IMR-90 (cell line): Measurements from ENCODE around the gene MOB1A. TPM values are rescaled to one million over a fixed set of nuclear protein-coding genes. Genes with fewer than 3 reads are reported as not detected.

ENCODE experiments used
- ATAC-seq: fragments of 200-7000 bp; cut with Tn5 transposase; 2 replicates; pipeline ENCODE4 v1.9.1; 2020; ENCODE audit warnings: low read depth, mild to moderate bottlenecking, moderate library complexity
- BruUV-seq: library from RNA; stranded (reverse); fragments of 400-500 nt; replicated peaks from 2 replicates; lab custom pipeline; 2021; lab: Mats Ljungman, UMichigan
- CTCF ChIA-PET: fragments of 300-600 bp; formaldehyde crosslinking; extraction: SDS; loops from one replicate; lab custom pipeline; 2021; ENCODE audit warnings: antibody characterized with exemption; lab: Yijun Ruan, JAX
- POLR2A ChIA-PET: fragments of 300-600 bp; sonication (Branson Sonifier 250); formaldehyde crosslinking; loops from one replicate; lab custom pipeline; 2022; ENCODE audit warnings: antibody characterized with exemption; ENCODE audit not compliant: unreplicated experiment; lab: Charles Lee
- DNase-seq: peaks from one replicate; pipeline ENCODE4 v3.0.0; 2013
- H2AFZ ChIP-seq: replicated peaks from 2 replicates; pipeline ENCODE3; 2013; ENCODE audit warnings: low read length, mild to moderate bottlenecking; ENCODE audit not compliant: poor library complexity
- H2AK5ac ChIP-seq: 2 replicates; pipeline ENCODE4 v1.6.1; 2013; ENCODE audit warnings: low read depth, low read length, inconsistent platforms
- H2AK9ac ChIP-seq: replicated peaks from 2 replicates; pipeline ENCODE3; 2013; ENCODE audit warnings: mild to moderate bottlenecking, low read depth, low read length, moderate library complexity; ENCODE audit not compliant: poor library complexity
- H2BK120ac ChIP-seq: 2 replicates; pipeline ENCODE4 v1.6.1; 2013; ENCODE audit warnings: low read depth, low read length, inconsistent platforms
- H2BK15ac ChIP-seq: 3 replicates; pipeline ENCODE4 v1.6.1; 2013; ENCODE audit warnings: low read depth, low read length, inconsistent platforms
- H2BK20ac ChIP-seq: 2 replicates; pipeline ENCODE4 v1.6.1; 2013; ENCODE audit warnings: low read depth, mild to moderate bottlenecking, inconsistent platforms, low read length, moderate library complexity
- H2BK5ac ChIP-seq: 2 replicates; pipeline ENCODE4 v1.6.1; 2013; ENCODE audit warnings: mild to moderate bottlenecking, low read depth, low read length, inconsistent platforms; ENCODE audit not compliant: poor library complexity, severe bottlenecking
- H3K14ac ChIP-seq: replicated peaks from 2 replicates; pipeline ENCODE4 v1.6.1; 2013; ENCODE audit warnings: low read depth, low read length, inconsistent platforms
- H3K18ac ChIP-seq: 2 replicates; pipeline ENCODE4 v1.6.1; 2013; ENCODE audit warnings: low read depth, low read length, control low read depth
- H3K23ac ChIP-seq: 2 replicates; pipeline ENCODE4 v1.6.1; 2013; ENCODE audit warnings: low read depth, low read length, inconsistent platforms
- H3K27ac ChIP-seq: 2 replicates; pipeline ENCODE4 v1.5.1; 2013; ENCODE audit warnings: mild to moderate bottlenecking, control low read depth, low read length; ENCODE audit not compliant: insufficient read depth
- H3K27me3 ChIP-seq: 2 replicates; pipeline ENCODE4 v1.6.1; 2013; ENCODE audit warnings: low read length; ENCODE audit not compliant: control insufficient read depth, insufficient read depth
- H3K36me3 ChIP-seq: 2 replicates; pipeline ENCODE4 v1.6.1; 2013; ENCODE audit warnings: low read length, mixed read lengths; ENCODE audit not compliant: control insufficient read depth, insufficient read depth
- H3K4ac ChIP-seq: 2 replicates; pipeline ENCODE4 v1.6.1; 2013; ENCODE audit warnings: low read depth, low read length, inconsistent platforms
- H3K4me1 ChIP-seq: 2 replicates; pipeline ENCODE4 v1.6.1; 2013; ENCODE audit warnings: low read length, mixed read lengths; ENCODE audit not compliant: control insufficient read depth, insufficient read depth
- H3K4me2 ChIP-seq: 2 replicates; pipeline ENCODE4 v1.6.1; 2013; ENCODE audit warnings: low read depth, mild to moderate bottlenecking, control low read depth, low read length, moderate library complexity
- H3K4me3 ChIP-seq: 2 replicates; pipeline ENCODE4 v1.5.1; 2013; ENCODE audit warnings: low read depth, mild to moderate bottlenecking, control low read depth, low read length, moderate library complexity; ENCODE audit not compliant: insufficient read depth
- H3K56ac ChIP-seq: 2 replicates; pipeline ENCODE4 v1.6.1; 2013; ENCODE audit warnings: low read length, inconsistent platforms; ENCODE audit not compliant: insufficient read depth; ENCODE audit errors: extremely low read depth
- H3K79me1 ChIP-seq, 2 experiments: 2 replicates each; pipeline ENCODE4 v1.6.1; 2013; ENCODE audit warnings: low read length in 2 of 2, inconsistent platforms in 1 of 2, low read depth in 1 of 2
- H3K9ac ChIP-seq: 2 replicates; pipeline ENCODE4 v1.6.1; 2013; ENCODE audit warnings: low read depth, low read length, control low read depth
- H3K9me1 ChIP-seq: 2 replicates; pipeline ENCODE4 v1.6.1; 2013; ENCODE audit warnings: low read length, inconsistent platforms; ENCODE audit not compliant: insufficient read depth
- H3K9me3 ChIP-seq: 2 replicates; pipeline ENCODE4 v1.6.1; 2013; ENCODE audit warnings: low read length; ENCODE audit not compliant: control insufficient read depth, insufficient read depth
- H4K20me1 ChIP-seq: 2 replicates; pipeline ENCODE4 v1.6.1; 2013; ENCODE audit warnings: low read length, inconsistent platforms; ENCODE audit not compliant: insufficient read depth
- H4K5ac ChIP-seq: 2 replicates; pipeline ENCODE4 v1.6.1; 2013; ENCODE audit warnings: mild to moderate bottlenecking, low read depth, low read length, control low read depth
- H4K8ac ChIP-seq, 2 experiments: 2 replicates each; pipeline ENCODE4 v1.6.1; 2013; ENCODE audit warnings: low read depth in 2 of 2, low read length in 2 of 2, control low read depth in 1 of 2, inconsistent platforms in 1 of 2
- H4K91ac ChIP-seq: 2 replicates; pipeline ENCODE4 v1.6.1; 2013; ENCODE audit warnings: low read depth, low read length, inconsistent platforms; ENCODE audit not compliant: insufficient read depth
- CEBPB ChIP-seq: IDR thresholded peaks from 2 replicates; pipeline ENCODE4 v1.6.1; 2012; ENCODE audit warnings: low read depth, low read length, improper control_type of control experiment
- CHD1 ChIP-seq: IDR thresholded peaks from 2 replicates; pipeline ENCODE4 v1.6.1; 2012; ENCODE audit warnings: low read depth, low read length, improper control_type of control experiment
- MAZ ChIP-seq: IDR thresholded peaks from 2 replicates; pipeline ENCODE4 v1.6.1; 2012; ENCODE audit warnings: low read depth, mild to moderate bottlenecking, low read length, improper control_type of control experiment, moderate library complexity, borderline replicate concordance
- MXI1 ChIP-seq: IDR thresholded peaks from 2 replicates; pipeline ENCODE4 v1.6.1; 2012; ENCODE audit warnings: low read depth, mild to moderate bottlenecking, low read length, moderate library complexity, borderline replicate concordance
- POLR2A ChIP-seq: IDR thresholded peaks from 2 replicates; pipeline ENCODE4 v1.6.1; 2012; ENCODE audit warnings: mild to moderate bottlenecking, low read depth, low read length
- RAD21 ChIP-seq: IDR thresholded peaks from 2 replicates; pipeline ENCODE4 v1.6.1; 2012; ENCODE audit warnings: low read length, improper control_type of control experiment
- RCOR1 ChIP-seq: IDR thresholded peaks from 2 replicates; pipeline ENCODE4 v1.6.1; 2012; ENCODE audit warnings: mild to moderate bottlenecking, low read length, improper control_type of control experiment; ENCODE audit not compliant: insufficient replicate concordance
- SMC3 ChIP-seq: fragments of 150-350 bp; IDR thresholded peaks from 2 replicates; pipeline ENCODE4 v1.6.1; 2016; ENCODE audit warnings: low read depth, mild to moderate bottlenecking, antibody characterized with exemption, low read length, moderate library complexity
- WGBS, 2 experiments: methylation state at CpG; one replicate each; pipeline versions ENCODE4 v1.1.5 to v1.1.7; 2013; ENCODE audit warnings: missing lambda C conversion rate in 2 of 2; ENCODE audit not compliant: insufficient read length in 1 of 2; ENCODE audit errors: extremely low coverage in 2 of 2; 5-methylcytosine and 5-hydroxymethylcytosine counted together
- dilution Hi-C: fragments of 300-500 bp; cut with HindIII; formaldehyde crosslinking; loops from one replicate; pipeline ENCODE4 v1.14.3; 2018; ENCODE audit warnings: low sequenced_read_pairs; ENCODE audit not compliant: unreplicated experiment
- in situ Hi-C: fragments of 300-500 bp; cut with MboI; formaldehyde crosslinking; loops from 3 replicates; pipeline ENCODE4 v1.14.3; 2019; ENCODE audit warnings: low sequenced_read_pairs, inconsistent platforms, mixed read lengths
- intact Hi-C: fragments of 100-400 bp; cut with micrococcal nuclease; formaldehyde crosslinking; loops from 2 replicates; pipeline ENCODE4 v1.10.0; 2022
- polyA plus RNA-seq, 3 experiments: library from polyadenylated mRNA; depleted of rRNA; stranded (reverse); fragments of >200 nt; gene quantifications; 2 replicates each; pipeline ENCODE4 v1.2.3, GENCODE V29; 2012; ENCODE audit warnings: low replicate concordance in 1 of 3
- total RNA-seq: library from RNA; depleted of rRNA; stranded (reverse); fragments of >200 nt; gene quantifications from 2 replicates; pipeline ENCODE4 v1.2.3, GENCODE V29; 2012
- TF ChIP-seq, protein P1 (sequence below): fragments of 150-350 bp; IDR thresholded peaks from 2 replicates; pipeline ENCODE4 v1.6.1; 2017; ENCODE audit warnings: mild to moderate bottlenecking, antibody characterized with exemption, low read length, low read depth
- TF ChIP-seq, protein P2 (sequence below): conservative IDR thresholded peaks from 2 replicates; pipeline ENCODE4 v1.5.1; 2012; ENCODE audit warnings: mild to moderate bottlenecking, low read depth, low read length, improper control_type of control experiment

The MOB1A gene
- total and polyA plus RNA-seq, 2 of the 4 experiments (the other 2 are of a cell fraction) = 21.0 to 60.8 TPM

GRCh38 chr2:74104839-74105238, 73.8 kb downstream of the MOB1A start:
- Histone ChIP-seq H3K4me2 (no peak overlapping the region), H2BK15ac (no peak overlapping the region), H3K4me1 (no peaks in the 10 kb centered on the region), H3K9ac (no peak overlapping the region), H2AK9ac (no peak overlapping the region), H3K27ac (no peak overlapping the region), H4K20me1 (no peaks in the 10 kb centered on the region), H3K14ac (no peak overlapping the region), H3K9me1 (no peaks in the 10 kb centered on the region), H4K5ac (no peak overlapping the region), H2BK120ac (no peak overlapping the region), H3K18ac (no peak overlapping the region), H3K56ac (no peak overlapping the region), H2BK20ac (no peak overlapping the region), H4K91ac (no peak overlapping the region), H3K36me3 (peaks cover 32% of the 10 kb centered on the region), H2BK5ac (no peak overlapping the region), H3K23ac (no peak overlapping the region), H3K27me3 (no peaks in the 10 kb centered on the region), H2AFZ (no peak overlapping the region), H2AK5ac (no peak overlapping the region), H4K8ac (no peak overlapping the region), H3K4ac (no peak overlapping the region), H3K79me1 (no peaks in the 10 kb centered on the region), H3K9me3 (no peaks in the 10 kb centered on the region), H3K4me3 (no peak overlapping the region)
- dilution Hi-C loops (loop anchor here (25.0 kb wide), 1 partner anchor 268 kb away; the partner anchor contains the start of gene STAMBP), intact Hi-C loops (no loop called here), in situ Hi-C loops (no loop called here)
- TF ChIP-seq MXI1 (no peak), MAZ (no peak), CHD1 (no peak), RAD21 (peak; percentile 46), POLR2A (no peak), SMC3 (peak; percentile 34; the same call in 1 of the 2 replicates), RCOR1 (no peak), CEBPB (no peak)
- TF ChIP-seq, protein P1, sequence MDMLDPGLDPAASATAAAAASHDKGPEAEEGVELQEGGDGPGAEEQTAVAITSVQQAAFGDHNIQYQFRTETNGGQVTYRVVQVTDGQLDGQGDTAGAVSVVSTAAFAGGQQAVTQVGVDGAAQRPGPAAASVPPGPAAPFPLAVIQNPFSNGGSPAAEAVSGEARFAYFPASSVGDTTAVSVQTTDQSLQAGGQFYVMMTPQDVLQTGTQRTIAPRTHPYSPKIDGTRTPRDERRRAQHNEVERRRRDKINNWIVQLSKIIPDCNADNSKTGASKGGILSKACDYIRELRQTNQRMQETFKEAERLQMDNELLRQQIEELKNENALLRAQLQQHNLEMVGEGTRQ = no peak
- TF ChIP-seq, protein P2, sequence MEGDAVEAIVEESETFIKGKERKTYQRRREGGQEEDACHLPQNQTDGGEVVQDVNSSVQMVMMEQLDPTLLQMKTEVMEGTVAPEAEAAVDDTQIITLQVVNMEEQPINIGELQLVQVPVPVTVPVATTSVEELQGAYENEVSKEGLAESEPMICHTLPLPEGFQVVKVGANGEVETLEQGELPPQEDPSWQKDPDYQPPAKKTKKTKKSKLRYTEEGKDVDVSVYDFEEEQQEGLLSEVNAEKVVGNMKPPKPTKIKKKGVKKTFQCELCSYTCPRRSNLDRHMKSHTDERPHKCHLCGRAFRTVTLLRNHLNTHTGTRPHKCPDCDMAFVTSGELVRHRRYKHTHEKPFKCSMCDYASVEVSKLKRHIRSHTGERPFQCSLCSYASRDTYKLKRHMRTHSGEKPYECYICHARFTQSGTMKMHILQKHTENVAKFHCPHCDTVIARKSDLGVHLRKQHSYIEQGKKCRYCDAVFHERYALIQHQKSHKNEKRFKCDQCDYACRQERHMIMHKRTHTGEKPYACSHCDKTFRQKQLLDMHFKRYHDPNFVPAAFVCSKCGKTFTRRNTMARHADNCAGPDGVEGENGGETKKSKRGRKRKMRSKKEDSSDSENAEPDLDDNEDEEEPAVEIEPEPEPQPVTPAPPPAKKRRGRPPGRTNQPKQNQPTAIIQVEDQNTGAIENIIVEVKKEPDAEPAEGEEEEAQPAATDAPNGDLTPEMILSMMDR = peak; percentile 43
- WGBS, 2 experiments = 100% methylated on average over 1 of the region's 7 CpGs; no CpG with 5 or more reads in 1 of the 2 experiments
- ATAC-seq = no peak
- POLR2A ChIA-PET = no interaction called here
- CTCF ChIA-PET = interaction anchor here (0.9 kb wide), 1 partner anchor 278 kb away, joined by 3 read pairs; no protein-coding TSS in a partner anchor
- no TSS peak for BruUV-seq
- no peak for DNase-seq
